Forelimb muscle (tissue), 1 donor: ENCODE measurements around the gene FASN. TPM values are rescaled to one million over a fixed set of nuclear protein-coding genes. Genes with fewer than 3 reads are reported as not detected.

Experiments used
- polyA plus RNA-seq: library from polyadenylated mRNA; unstranded; fragments of 120-200 nt; gene quantifications from one replicate; pipeline ENCODE4 v1.2.1, GENCODE V29; 2013; ENCODE audit not compliant: insufficient read length

FASN gene
- polyA plus RNA-seq, 1 donor, result 24.6 TPM

Other genes starting within 250 kb of the FASN start
- 412 TPM for gene P4HB, start 237.7 kb downstream of the FASN start, polyA plus RNA-seq
- gene ARHGDIA, start 226.9 kb downstream of the FASN start, polyA plus RNA-seq, result 160 TPM
- 53.9 TPM for gene ALYREF, start 206.7 kb downstream of the FASN start, polyA plus RNA-seq
- 105 TPM for gene ANAPC11, start 206.5 kb downstream of the FASN start, polyA plus RNA-seq
- 0.42 TPM for gene NPB, start 196.0 kb downstream of the FASN start, polyA plus RNA-seq
- 9.6 TPM for gene PCYT2, start 186.8 kb downstream of the FASN start, polyA plus RNA-seq
- gene SIRT7, start 180.1 kb downstream of the FASN start, polyA plus RNA-seq, result 7.7 TPM
- 16.3 TPM for gene MAFG, start 170.5 kb downstream of the FASN start, polyA plus RNA-seq
- gene PYCR1, start 160.9 kb downstream of the FASN start, polyA plus RNA-seq, result 59.5 TPM
- gene MYADML2, start 151.0 kb downstream of the FASN start, polyA plus RNA-seq, result 43.6 TPM
- 4.9 TPM for gene NOTUM, start 137.0 kb downstream of the FASN start, polyA plus RNA-seq
- gene ASPSCR1, start 120.6 kb downstream of the FASN start, polyA plus RNA-seq, result 22.2 TPM
- gene CENPX, start 75.4 kb downstream of the FASN start, polyA plus RNA-seq, result 28.6 TPM
- gene LRRC45, start 74.9 kb downstream of the FASN start, polyA plus RNA-seq, result 8.4 TPM
- 6.0 TPM for gene RAC3, start 66.6 kb downstream of the FASN start, polyA plus RNA-seq
- gene DCXR, start 60.5 kb downstream of the FASN start, polyA plus RNA-seq, result 32.8 TPM
- gene RFNG, start 46.4 kb downstream of the FASN start, polyA plus RNA-seq, result 31.0 TPM
- gene GPS1, start 46.3 kb downstream of the FASN start, polyA plus RNA-seq, result 69.4 TPM
- 60.1 TPM for gene DUS1L, start 32.4 kb downstream of the FASN start, polyA plus RNA-seq
- 31.7 TPM for gene CCDC57, start 114.6 kb upstream of the FASN start, polyA plus RNA-seq
- 29.7 TPM for gene SLC16A3, start 130.8 kb upstream of the FASN start, polyA plus RNA-seq
- gene CSNK1D, start 175.5 kb upstream of the FASN start, polyA plus RNA-seq, result 63.5 TPM
- gene CD7, start 219.4 kb upstream of the FASN start, polyA plus RNA-seq, result 0.43 TPM
- 3.3 TPM for gene SECTM1, start 235.5 kb upstream of the FASN start, polyA plus RNA-seq